ENCODE results near the gene GATAD2B.

GATAD2B gene

DNA sequence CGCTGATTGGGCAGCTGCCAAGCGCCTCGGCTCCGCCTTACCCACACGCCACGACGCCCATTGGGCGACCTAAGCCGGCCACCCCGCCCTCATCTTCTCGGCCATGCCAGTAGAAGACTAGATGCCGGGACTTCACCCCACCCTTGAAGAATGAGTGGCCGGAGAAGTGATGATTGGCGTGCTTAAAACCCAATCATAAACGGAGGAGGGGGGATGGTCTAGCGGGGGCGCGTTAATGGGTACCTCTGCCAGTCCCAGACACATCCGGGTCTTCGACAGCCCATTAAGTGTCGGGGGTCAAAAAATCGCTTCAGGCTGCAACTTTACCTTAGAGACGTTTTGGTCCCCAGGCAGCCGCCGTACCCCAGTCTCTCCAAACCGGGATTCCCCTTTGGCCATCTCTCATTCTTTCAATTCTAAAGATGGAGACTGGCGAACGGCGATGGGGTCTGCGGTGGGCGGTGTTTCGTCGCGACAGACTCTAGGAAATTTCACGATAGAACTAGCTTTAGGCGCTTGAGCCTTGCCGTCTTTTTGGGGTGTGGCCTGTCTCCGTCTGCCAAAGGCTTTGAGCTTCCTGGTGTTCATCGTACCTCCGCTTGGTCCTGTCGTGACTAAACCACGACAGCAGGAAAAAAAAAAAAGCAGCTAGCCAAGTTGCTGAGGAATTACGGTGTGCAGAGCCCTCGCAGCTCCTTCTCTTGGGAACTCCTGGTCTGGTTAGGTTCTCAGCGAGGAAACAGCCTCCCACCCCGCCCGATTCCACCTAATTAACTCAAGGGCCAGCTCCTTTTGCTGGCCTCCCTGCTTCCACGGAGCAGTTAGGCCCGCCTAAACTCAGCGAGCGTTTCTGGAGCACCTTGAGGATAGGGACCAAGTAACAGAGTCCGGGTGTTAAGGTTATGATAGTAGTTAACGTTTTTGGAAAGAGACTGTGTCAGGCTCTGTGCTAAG lies at the start of gene GATAD2B:
Gene GATAD2B, minus strand, starts transcription at position 1 of the 954 bp plus-strand sequence. CDS start 94,625 bp downstream, outside the sequence.
- DNase-seq = peak; percentile 99

- no peak for DNase-seq
These were observed 47.6 kb upstream of the GATAD2B start for GRCh38 chr1:153970346-153970745.

DNA sequence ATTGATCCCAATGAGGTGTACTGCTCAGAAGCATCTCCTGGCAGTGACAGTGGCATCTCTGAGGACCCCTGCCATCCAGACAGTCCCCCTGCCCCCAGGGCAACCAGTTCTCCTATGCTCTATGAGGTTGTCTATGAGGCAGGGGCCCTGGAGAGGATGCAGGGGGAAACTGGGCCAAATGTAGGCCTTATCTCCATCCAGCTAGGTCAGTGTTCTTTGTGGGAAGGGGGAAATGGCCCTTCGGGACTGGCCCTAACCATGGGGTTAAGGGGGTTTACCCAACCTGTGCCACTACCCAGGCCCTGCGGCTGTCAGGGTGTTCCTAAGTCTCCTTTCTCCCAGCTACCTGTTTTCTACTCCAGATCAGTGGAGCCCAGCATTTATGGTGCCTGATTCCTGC lies 46.2 kb upstream of the GATAD2B start:
- DNase-seq = no peak

GRCh38 chr1:153968408-153968807 lies 45.6 kb upstream of the GATAD2B start:
- DNase-seq = no peak

DNA sequence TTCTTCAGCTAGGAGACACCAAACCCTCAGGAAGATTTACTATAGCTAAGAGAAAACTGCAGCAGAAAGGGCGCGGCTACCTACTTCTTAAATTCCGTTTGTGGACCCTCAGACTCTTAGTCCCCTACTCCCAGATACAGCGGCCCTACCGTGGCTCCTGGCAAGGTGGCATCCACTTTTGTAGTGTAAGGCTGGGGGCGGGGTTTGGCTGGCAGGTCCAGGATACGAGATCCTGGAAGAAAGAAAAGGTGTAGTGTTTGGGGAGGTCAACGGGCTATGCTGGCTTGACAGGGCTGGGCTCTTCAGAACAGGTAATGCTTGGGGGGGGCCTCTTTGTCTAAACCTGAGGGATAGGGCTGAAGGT lies 45.2 kb upstream of the GATAD2B start:
- no peak for DNase-seq

DNA sequence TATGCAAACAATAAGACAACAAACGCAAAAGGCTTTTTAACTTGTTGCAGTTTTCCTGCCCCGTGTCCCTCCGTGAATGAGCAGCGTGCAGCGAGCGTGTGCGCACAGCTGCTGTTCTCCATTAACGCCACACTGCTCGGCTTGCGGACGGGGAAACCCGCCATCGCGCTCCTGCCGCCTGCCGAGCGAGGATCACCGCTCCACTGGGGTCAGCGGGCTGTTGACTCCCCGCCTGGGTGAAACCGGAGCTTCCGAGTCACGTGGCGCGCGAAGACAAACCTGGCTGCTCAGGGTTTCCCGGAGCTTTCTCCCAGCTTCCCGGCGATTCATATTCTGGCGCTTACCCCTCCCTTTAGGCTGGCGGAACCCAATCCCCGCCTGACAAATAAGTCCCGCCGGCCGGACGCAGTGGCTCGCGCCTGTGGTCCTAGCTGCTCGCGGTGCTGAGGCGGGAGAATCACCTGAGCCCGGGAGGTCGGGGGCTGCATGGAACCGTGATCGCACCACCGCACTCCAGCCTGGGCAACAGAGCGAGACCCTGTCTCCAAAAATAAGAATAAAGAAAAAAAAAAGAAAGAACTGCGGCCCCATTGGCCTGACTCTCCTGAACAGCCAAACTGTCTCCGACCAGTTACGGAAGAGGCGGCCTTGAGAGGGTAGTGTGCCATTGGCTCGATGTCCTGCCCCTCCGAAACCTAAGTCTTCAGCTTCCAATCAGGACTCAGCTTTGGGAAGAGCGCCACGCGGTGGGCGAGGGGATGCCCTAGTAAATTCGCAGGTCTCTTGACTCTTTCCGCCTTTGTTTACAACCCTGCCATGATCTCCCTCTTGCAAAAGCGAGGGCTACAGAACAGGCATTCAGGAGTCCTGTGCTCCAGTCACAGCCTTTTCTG lies 44.6 kb upstream of the GATAD2B start, which contains the start of gene CREB3L4:
Gene CREB3L4, plus strand, starts transcription at position 796 of the 893 bp plus-strand sequence. CDS start 624 bp downstream, outside the sequence.
- peak; percentile 93 for DNase-seq

DNA sequence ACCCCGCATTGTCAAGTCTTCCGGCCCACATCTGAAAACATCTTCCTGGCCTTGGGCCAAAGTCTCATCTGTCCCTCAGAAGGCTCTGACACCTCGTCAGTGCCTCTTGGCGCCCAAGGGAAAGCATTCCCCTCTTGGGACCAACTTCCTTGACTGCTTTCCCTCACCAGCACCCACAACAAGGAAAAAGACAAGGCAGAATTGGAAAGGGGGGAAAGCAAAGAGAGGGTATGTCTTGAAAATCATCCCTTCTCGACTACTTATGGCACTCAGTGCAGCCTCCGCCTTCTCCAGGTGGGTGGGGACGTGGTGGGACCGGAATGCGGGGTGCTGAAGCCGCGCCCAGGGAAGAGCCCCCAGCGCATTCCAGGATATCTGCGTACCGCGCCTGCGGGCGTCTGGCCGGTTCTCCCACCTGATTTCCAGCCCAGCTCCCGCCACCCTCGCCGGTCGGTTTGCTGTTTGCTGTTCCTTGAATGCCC lies 41.1 kb upstream of the GATAD2B start:
- DNase-seq = no peak

DNA sequence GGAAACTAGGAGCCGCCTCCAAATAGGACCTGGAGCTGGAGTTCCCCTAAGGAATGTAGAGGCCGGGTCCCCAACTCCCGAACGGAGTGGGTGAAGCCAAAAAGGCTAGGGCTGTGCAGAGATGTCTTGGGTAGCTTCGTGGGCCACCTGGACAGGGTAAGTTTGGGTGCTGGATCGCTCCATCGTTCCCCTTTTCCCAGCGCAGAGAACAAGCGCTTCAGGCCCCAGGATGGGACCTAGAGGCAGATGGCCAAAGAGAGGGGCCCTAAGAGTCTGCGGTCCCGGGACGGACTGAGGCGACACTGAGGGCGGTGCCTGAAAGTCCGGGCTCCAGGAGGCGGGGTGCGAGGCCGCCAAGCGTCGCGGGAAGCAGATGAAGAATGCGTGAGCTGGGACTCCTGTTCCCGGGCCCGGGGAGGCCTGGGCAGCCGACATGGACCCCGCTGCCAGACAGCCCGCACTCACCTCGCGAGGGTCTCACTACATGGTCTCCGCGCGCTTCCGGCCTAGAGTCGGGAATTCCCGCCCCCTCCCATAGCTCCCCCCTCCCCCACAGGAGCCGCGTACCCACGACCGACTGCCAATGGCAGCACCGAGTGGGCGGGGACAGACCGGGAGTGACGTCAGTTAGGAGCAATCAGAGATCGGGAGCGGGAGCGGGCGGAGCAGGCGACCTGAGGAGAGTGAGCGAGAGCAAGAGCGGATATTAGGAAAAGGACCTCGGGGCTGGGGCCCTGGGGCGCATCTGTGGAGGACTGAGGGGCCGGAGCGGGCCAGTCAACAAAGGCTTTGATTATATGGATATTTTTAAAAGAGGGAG lies 40.5 kb upstream of the GATAD2B start, which contains the start of gene SLC39A1:
Gene SLC39A1, minus strand, starts transcription at position 508 of the 820 bp plus-strand sequence. CDS start 822 bp downstream, outside the sequence.
- DNase-seq = peak; percentile 99

DNA sequence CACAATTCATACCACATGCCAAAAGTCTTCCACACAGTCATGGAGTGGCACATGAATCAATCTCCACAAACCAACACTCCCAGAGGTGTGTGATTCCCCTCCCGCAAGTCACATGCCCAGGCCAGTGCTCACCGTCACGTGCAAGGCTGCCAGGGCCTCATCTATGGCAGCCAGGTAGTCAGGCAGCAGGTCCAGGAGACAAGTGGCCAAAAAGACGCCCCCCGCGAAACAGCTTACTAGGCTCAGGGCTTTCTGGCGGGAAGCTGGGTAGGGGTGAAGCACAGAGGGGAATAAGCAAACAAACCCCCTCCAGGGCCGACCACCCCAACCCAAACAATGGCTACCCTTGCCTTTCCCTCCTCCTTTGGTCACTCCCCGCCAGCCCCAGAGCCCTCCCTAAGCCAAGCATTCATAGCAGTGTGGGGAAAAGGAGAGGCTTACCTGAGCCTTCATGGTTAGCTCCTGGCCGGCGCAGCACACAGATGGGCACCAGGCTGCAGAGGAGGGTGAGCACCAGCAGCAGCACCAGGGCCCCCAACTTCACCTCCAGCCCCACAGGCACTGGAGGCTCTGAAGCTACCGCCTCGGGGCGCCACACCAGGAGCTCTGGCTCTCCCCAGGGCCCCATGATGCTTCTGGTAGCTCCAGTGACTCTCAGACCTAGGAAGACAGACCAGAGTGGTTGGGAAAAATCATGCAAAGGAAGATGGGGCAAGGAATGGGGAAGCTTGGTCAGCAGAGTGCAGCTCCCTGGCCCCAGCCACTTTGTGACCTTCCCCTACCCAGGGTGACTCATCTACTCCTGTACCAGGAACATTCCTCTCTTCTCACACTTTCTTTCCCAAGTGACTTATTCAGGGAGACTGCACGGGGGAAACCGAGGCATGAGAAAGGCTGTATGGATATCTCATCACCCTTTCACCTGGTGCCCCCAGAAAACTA lies 39.6 kb upstream of the GATAD2B start:
- DNase-seq = no peak

- no peak for DNase-seq
These were observed 38.6 kb upstream of the GATAD2B start for GRCh38 chr1:153961421-153961820.

DNA sequence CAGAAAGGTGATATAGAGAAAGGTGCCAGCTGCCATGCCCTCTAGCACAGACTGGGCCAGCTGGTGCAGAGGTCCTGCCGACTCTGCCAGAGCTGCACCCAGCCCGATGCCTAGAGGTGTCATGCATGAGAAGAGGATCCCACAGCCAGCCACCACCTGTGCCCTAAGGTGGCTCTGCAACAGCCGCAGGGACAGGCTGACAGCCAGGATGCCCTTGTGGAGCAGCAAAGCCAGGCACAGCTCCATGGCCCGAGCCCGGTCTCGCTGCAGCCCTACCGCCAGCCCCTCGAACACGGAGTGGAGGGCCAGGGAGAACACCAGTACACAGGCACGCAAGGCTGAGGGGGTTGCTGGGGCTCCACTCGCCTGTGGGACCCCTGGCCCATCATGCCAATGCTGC lies 37.4 kb upstream of the GATAD2B start:
- DNase-seq = no peak

DNA sequence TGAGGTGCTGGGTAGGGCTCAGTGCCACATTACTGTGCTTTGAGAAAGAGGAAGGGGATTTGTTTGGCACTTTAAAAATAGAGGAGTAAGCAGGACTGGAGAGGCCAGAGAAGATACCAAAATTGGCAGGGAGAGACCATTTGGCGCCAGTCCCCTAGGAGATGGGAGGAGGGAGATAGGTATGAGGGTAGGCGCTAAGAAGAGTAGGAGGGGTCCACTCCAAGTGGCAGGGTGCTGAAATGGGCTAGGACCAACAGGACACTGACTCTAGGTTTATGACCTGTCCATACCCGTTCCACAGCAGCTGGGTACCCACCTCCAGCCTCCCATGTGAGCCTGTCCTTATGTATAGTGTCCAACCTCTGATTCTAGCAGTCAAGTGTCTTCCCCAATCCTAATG lies 36.7 kb upstream of the GATAD2B start:
- DNase-seq = no peak

GRCh38 chr1:153958961-153959260 lies 36.1 kb upstream of the GATAD2B start:
- DNase-seq = no peak

DNA sequence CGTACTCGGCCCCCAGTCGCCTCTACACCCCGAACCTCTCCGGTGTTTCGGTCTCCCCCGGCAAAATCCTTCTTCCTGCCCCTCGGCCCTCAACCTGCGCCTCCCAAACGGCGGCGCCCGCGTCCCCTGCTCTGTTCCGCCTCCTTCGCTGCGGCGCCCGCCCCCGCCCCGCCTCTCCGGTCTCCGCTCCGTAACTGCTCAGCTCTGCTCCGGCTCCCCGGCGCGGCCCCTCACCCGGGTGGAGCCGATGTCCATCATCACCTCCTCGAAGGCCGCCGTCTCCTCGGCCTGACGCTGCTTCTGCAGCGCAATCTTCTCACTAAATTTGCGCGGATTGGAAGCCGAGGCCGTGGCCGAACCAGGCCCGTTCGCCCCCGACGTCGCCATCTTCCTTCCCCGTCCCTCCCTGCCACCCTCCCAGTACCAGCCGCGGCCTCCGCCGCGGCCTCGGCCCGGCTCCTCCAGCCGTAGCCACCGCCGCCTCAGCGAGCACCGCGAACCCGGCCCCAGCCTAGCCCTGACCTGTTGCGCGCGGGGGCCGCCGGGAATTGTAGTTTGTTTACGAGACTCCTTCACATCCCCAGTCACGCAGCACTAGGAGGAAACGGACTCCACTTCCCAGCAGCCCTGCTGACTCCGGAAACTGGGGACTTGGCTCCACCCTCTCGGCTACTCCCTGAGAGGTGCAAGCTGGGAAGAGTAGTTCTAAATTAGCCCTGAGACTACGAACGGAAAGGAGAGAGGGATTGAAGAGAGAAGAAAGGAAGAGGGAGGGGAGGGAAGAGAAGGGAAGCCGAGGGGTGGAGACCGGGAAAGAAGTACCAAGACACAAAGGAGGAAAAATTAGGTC lies 35.6 kb upstream of the GATAD2B start, which contains the start of gene CRTC2:
Gene CRTC2, minus strand, starts transcription at position 502 of the 850 bp plus-strand sequence. Its CDS starts 115 bp downstream, at position 387.
- DNase-seq = peak; percentile 100

DNA sequence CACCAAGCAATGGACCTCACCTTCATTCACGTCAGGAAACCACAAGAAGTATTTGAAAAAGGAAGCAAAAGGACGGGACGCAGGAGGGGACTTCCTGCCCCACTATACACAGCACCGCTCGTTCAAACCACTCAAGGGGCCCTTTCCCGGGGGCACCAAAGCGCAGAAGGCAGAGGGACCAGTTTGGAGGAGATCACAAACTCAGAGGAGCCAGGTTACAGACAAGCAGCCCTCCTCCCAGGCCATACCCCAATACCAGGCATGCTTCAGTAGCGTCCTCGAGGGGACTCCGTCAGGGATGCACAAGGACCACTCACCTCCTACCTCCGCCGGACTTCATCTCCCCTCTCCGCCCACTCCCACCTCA lies 35.0 kb upstream of the GATAD2B start:
- peak; percentile 42 for DNase-seq

- DNase-seq = no peak
These were observed 34.4 kb upstream of the GATAD2B start for GRCh38 chr1:153956997-153957715.

- no peak for DNase-seq
These were observed 32.1 kb upstream of the GATAD2B start for GRCh38 chr1:153954826-153955225.

DNA sequence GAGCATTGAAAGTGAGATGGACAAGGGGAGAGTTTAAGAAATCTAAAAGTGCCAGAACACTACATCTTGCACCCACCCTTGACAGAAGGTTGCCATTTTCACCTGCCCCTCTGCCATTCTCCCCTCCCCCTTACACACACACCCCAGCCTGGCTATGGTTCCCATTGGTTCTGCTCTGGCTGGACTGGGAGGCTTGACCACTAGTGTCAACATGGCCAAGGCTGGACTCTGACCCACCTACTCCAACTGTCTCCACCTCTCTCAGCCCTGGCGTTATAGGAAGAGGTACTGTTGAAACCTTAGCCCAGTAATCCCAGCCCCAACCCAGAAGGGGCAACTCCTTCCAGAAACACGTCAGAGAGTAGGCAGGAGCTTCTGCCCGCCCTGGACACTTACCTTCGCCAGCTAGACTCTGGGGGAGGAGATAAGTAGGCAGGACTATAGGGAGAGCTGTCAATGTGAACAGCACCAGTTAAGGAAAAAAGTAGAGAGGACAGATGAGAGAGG lies 31.1 kb upstream of the GATAD2B start:
- DNase-seq = no peak

GRCh38 chr1:153951801-153952200 lies 29.0 kb upstream of the GATAD2B start:
- DNase-seq = no peak
